Activated T-cell treated with anti-CD3 and anti-CD28 coated beads for 24 hours (primary cell): ENCODE results near the gene PCIF1.
"Not testable (repeated sequence)": the region's sequence is repeated elsewhere in the genome, so short reads cannot be mapped to it uniquely, and the experiment has no call there.

Experiments
- DNase-seq: peaks from one replicate; pipeline ENCODE4 v3.0.0-alpha.2; 2020; ENCODE audit warnings: low read depth

PCIF1 gene

DNA sequence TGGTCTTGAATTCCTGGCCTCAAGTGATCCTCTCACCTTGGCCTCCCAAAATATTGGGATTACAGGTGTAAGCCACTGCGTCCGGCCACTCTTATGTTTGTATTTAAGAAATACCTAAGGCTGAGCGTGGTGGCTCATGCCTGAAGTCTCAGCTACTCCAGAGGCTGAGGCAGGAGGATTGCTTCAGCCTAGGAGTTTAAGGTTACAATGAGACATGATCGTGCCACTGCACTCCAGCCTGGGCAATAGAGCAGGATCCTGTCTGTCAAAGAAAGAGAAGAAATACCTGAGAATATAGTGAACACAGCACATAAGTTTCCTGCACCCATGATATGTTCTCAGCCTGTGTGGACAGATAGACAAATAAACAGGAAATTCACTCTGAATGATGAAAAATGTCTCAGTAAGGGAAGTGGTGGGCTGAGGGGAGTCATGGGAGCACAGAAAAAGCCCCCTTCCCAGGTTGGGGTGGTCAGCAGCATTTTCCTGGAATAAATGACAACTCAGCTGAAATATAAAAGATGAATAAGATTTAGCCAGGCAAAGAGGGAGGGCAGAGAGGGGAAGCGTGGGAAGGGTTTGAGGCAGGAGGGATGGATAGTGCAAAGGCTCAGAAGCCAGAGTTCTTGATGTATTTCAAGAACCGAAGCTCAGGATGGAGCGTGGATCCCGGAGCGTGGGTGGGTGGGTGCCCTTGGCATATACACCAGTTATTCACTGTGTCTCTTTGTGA, 60.4 kb downstream of the PCIF1 start:
- DNase-seq: no peak

DNA sequence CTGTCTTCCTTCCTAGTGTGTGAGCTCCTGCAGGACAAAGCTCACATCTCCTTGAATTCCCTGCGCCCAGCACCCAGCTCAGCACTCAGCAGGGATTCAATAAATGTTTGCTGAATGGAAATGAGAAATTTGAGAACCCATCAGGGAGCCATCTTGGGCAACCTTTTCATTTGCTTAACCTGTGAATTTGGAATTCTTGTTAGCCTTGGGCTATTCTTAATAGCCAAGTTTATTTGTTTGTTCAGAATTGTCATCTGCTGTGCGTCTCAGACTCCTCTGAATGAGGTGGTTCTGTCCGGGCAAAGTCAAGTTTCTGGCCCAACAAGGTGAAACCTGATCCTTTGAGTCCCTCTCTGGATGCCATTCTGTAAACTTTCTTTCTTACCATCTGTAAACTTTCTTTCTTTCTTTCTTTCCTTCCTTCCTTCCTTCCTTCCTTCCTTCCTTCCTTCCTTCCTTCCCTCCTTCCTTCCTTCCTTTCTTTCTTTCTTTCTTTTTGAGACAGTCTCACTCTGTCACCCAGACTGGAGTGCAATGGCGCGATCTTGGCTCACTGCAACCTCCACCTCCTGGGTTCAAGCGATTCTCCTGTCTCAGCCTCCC, 61.1 kb downstream of the PCIF1 start:
- not testable (repeated sequence) for DNase-seq

GRCh38 chr20:45997187-45997586, 62.7 kb downstream of the PCIF1 start:
- no peak for DNase-seq
